GM21423 (cell line): Measurements from ENCODE around the gene LCTL.
"Not testable (repeated sequence)": the region's sequence is repeated elsewhere in the genome, so short reads cannot be mapped to it uniquely, and the experiment has no call there.

Experiments used
- ATAC-seq: cut with Tn5 transposase; IDR thresholded peaks from one replicate; pipeline ENCODE4 v1.9.1; 2021; ENCODE audit warnings: mild to moderate bottlenecking, moderate library complexity; ENCODE audit not compliant: unreplicated experiment

LCTL gene

GRCh38 chr15:66592505-66593218 lies 26.9 kb upstream of the LCTL start:
- ATAC-seq: no peak

GRCh38 chr15:66591322-66591862 lies 25.6 kb upstream of the LCTL start:
- ATAC-seq: no peak

- no peak for ATAC-seq
These were observed 24.6 kb upstream of the LCTL start for GRCh38 chr15:66590435-66590834.

GRCh38 chr15:66589429-66589828 lies 23.6 kb upstream of the LCTL start:
- ATAC-seq: not testable (repeated sequence)

- no peak for ATAC-seq
These were observed 23.2 kb upstream of the LCTL start for GRCh38 chr15:66588971-66589370.

GRCh38 chr15:66588537-66588936 lies 22.7 kb upstream of the LCTL start:
- ATAC-seq: no peak

GRCh38 chr15:66587749-66588148 lies 22.0 kb upstream of the LCTL start:
- no peak for ATAC-seq

GRCh38 chr15:66587020-66587419 lies 21.2 kb upstream of the LCTL start:
- ATAC-seq: no peak

- no peak for ATAC-seq
These were observed 20.6 kb upstream of the LCTL start for GRCh38 chr15:66586155-66586976.

GRCh38 chr15:66581972-66582537 lies 16.3 kb upstream of the LCTL start:
- ATAC-seq: no peak

- ATAC-seq: no peak
These were observed 14.8 kb upstream of the LCTL start for GRCh38 chr15:66580643-66581042.

GRCh38 chr15:66578286-66578875 lies 12.6 kb upstream of the LCTL start:
- no peak for ATAC-seq

GRCh38 chr15:66574596-66574950 lies 8.8 kb upstream of the LCTL start:
- no peak for ATAC-seq

GRCh38 chr15:66573719-66574595 lies 8.2 kb upstream of the LCTL start:
- ATAC-seq: no peak

GRCh38 chr15:66573348-66573718 lies 7.5 kb upstream of the LCTL start:
- ATAC-seq: no peak

- ATAC-seq: no peak
These were observed 6.3 kb upstream of the LCTL start for GRCh38 chr15:66572146-66572545.

- no peak for ATAC-seq
These were observed 5.2 kb upstream of the LCTL start for GRCh38 chr15:66570842-66571478.

- ATAC-seq: no peak
These were observed 4.5 kb upstream of the LCTL start for GRCh38 chr15:66570327-66570726.

GRCh38 chr15:66569461-66570137 lies 3.8 kb upstream of the LCTL start:
- ATAC-seq: no peak
